ELR (cell line): ENCODE measurements around the gene MED22.
"Not testable (repeated sequence)": the region's sequence is repeated elsewhere in the genome, so short reads cannot be mapped to it uniquely, and the experiment has no call there.

ENCODE experiments used
- DNase-seq: peaks from one replicate; pipeline ENCODE4 v3.0.0-alpha.2; 2015; ENCODE audit warnings: low read depth

Gene MED22

GRCh38 chr9:133347985-133348717 lies at the start of gene MED22, which contains the start of gene RPL7A:
MED22 (minus strand) TSS chr9:133348131; CDS start chr9:133346662, 1,469 bp downstream.
RPL7A (plus strand) TSS chr9:133348218; CDS start chr9:133348244, 26 bp downstream.
- DNase-seq, result peak; percentile 98

- no peak for DNase-seq
Observed at GRCh38 chr9:133397370-133397769, 49.4 kb upstream of the MED22 start.

GRCh38 chr9:133396952-133397351 lies 49.0 kb upstream of the MED22 start:
- DNase-seq, result peak; percentile 53

- DNase-seq, result no peak
Observed at GRCh38 chr9:133394687-133395271, 46.8 kb upstream of the MED22 start.

GRCh38 chr9:133393399-133393798 lies 45.5 kb upstream of the MED22 start:
- no peak for DNase-seq

- DNase-seq, result not testable (repeated sequence)
Observed at GRCh38 chr9:133392308-133392707, 44.4 kb upstream of the MED22 start.

DNA sequence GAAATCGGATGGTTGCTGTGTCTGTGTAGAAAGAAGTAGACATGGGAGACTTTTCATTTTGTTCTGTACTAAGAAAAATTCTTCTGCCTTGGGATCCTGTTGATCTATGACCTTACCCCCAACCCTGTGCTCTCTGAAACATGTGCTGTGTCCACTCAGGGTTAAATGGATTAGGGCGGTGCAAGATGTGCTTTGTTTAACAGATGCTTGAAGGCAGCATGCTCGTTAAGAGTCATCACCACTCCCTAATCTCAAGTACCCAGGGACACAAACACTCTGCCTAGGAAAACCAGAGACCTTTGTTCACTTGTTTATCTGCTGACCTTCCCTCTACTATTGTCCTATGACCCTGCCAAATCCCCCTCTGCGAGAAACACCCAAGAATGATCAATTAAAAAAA lies 43.5 kb upstream of the MED22 start:
- DNase-seq, result not testable (repeated sequence)

- no peak for DNase-seq
Observed at GRCh38 chr9:133390713-133391112, 42.8 kb upstream of the MED22 start.

- DNase-seq, result no peak
Observed at GRCh38 chr9:133389562-133389961, 41.6 kb upstream of the MED22 start.

DNA sequence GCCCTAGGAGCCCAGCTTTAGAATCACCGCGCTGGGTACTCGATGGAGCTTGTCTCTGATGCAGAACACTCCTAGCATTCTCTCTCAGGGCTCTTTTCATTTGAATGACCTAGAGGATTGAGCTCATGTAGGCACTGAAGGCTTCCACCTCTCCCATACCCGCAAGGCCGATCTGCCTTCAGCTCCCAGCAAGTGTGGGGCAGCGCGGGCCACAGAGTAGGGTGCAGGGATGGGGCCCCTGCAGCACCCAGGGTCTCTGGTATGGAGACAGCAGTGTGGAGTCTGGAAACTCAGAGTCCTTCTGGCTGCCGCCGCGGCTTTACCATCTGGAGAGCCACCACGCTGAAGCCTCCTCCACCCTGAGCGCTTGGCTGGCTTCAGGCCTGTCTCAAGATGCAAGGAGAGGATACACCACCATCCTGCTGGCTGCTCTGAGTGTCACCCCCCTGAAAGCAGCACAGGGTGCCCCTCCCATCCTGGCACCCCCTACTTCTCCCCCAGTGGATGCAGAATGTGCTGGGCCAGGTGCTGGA lies 41.2 kb upstream of the MED22 start:
- DNase-seq, result no peak

- no peak for DNase-seq
Observed at GRCh38 chr9:133387680-133388079, 39.7 kb upstream of the MED22 start.

DNA sequence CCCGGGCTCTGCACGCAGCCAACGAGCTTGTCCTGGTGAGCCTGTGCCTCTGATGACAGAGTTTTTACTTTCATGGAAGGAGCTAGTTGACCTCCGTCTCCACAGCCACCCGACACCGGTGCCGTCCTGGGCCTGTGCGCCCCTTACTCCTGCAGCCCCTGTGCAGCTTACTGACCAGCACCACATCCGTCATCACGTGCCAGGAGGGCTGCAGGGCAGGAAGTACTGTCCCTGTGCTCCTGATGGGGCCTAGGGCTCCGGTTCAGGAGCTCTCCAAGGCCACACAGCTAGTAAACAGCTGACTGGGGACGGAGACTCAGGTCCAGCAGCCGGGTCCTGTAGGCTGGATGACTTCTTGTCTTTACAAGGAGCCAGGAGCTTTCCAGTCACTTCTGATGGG lies 38.4 kb upstream of the MED22 start:
- no peak for DNase-seq

- DNase-seq, result no peak
Observed at GRCh38 chr9:133385452-133385851, 37.5 kb upstream of the MED22 start.

- DNase-seq, result no peak
Observed at GRCh38 chr9:133384736-133385321, 36.9 kb upstream of the MED22 start.

GRCh38 chr9:133383438-133383837 lies 35.5 kb upstream of the MED22 start:
- no peak for DNase-seq

GRCh38 chr9:133382507-133383141 lies 34.7 kb upstream of the MED22 start:
- DNase-seq, result no peak

GRCh38 chr9:133380734-133381133 lies 32.8 kb upstream of the MED22 start:
- no peak for DNase-seq

GRCh38 chr9:133379153-133380086 lies 31.5 kb upstream of the MED22 start:
- DNase-seq, result no peak

DNA sequence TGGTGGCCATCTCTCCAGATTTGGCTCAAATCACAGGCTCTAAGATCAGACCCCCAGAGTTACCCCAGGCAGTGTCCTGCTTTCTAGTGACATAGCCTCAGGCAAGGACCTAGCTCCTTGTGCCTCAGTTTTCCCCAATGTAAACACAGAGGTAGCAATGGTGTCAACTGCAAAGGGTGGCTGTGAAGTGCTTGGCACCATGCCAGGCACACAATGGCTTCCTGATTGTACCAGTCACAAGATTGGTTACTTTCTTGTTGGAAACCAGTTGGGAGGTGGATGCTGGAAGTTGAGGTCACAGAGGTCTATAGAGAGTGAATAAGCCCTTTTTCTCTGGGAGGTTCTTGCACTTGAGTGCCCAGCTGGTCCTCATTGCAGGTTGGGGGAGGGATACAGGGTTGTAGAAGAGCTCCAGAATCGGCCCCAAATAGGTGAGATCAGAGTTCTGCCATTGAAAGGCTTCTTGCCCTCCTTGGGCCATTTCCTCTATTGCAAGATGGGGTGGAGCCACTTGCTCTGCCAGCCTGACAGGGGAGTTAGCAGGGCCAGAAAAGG lies 30.6 kb upstream of the MED22 start:
- no peak for DNase-seq

DNA sequence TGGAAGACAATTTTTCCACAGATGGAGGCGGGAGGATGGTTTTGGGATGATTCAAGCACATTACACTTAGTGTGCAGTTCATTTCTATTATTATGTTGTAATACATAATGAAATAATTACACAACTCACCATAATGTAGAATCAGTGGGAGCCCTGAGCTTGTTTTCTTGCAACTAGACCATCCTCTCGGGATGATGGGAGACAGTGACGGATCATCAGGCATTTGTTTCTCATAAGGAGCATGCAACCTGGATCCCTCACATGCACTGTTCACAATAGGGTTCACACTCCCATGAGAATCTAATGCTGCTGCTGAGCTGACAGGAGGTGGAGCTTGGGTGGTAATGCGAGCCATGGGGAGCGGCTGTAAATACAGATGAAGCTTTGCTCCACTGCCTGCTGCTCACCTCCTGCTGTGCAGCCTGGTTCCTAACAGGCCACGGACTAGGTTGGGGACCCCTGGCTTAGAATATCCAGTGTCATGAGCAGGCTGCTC lies 29.8 kb upstream of the MED22 start:
- DNase-seq, result peak; percentile 39

DNA sequence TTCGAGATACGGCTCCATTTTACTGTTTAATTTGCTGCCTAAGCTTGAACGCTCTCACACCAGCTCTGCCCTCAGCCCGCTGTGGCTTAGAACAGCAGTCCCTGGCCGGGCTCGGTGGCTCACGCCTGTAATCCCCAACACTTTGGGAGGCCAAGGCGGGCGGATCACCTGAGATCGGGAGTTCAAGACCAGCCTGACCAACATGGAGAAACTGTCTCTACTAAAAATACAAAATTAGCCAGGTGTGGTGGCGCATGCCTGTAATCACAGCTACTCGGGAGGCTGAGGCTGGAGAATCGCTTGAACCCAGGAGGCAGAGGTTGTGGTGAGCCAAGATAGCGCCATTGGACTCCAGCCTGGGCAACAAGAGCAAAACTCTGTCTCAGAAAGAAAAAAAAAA lies 29.3 kb upstream of the MED22 start:
- DNase-seq, result not testable (repeated sequence)
